A549 treated with AZD2906 at 1 μM for 4 hours (cell line): ENCODE data around the gene USP40. TPM values are rescaled to one million over a fixed set of nuclear protein-coding genes. Genes with fewer than 3 reads are reported as not detected.

Experiments
- total RNA-seq: library from RNA; stranded (reverse); fragments of 200-300 nt; extraction: Qiagen RNA extraction; gene quantifications from 5 replicates; pipeline ENCODE4 v1.2.3, GENCODE V29; 2022

The USP40 gene
- 20.1 to 24.5 TPM (median 22.5 TPM) in 5 replicates for total RNA-seq

DNA sequence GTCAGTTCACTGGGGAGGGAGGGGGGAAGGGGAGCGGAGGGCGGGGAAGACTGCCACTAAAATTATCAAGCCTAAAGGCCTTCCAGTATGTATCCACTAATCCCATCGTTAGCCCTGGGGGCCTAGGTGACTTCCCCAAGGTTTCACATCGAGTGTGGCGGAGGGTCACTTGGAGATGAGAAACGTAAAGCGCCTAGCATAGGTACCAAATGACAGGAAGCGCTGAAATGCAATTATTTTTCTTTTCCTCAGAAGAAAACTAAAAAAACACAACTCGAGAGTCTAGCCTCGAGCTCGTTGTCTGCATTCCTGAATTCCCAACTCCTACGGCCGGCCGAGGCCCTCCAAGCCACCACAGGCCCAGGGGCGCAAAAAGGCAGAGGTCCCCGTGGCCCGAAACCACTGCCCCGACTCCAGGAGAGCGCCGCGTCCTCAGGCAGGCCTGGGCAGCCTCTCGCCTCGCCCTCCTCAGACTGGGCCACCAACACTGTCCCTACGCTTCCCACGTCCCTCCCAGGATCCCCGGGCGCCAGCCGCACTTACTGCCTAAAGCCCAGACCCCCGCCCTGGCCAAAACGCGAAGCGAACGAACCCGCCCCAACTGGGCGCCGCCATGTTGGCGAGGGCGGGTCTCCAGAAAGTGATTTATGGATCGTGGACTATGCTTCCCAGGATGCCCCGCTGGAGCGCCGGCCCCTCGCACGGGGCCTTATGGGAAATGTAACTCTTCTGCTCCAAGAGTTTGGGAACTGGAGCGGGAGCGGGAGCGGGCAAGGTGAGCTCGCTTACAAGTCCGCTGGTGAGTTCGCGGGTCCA lies at the start of gene USP40:
TSS of gene USP40 (minus strand) at position 642 of the 816 bp plus-strand sequence. CDS start 1,228 bp downstream, outside the sequence.

Other genes starting within 250 kb of the USP40 start
- 68.3 to 79.0 TPM (median 73.6 TPM) in 5 replicates for gene DGKD, start 212.3 kb downstream of the USP40 start, total RNA-seq
- 0.03 to 0.10 TPM (median 0.07 TPM) in 3 of 5 replicates, not detected in the others for gene UGT1A8, start 50.9 kb upstream of the USP40 start, total RNA-seq
- gene UGT1A10, start 69.7 kb upstream of the USP40 start, total RNA-seq, result 0.03 to 0.14 TPM (median 0.08 TPM) in 4 of 5 replicates, not detected in the other
- 3.3 to 5.5 TPM (median 3.7 TPM) in 5 replicates for gene UGT1A9, start 105.1 kb upstream of the USP40 start, total RNA-seq
- 3.4 to 5.0 TPM (median 3.5 TPM) in 5 replicates for gene UGT1A7, start 115.1 kb upstream of the USP40 start, total RNA-seq
- 0.72 to 1.1 TPM (median 0.89 TPM) in 5 replicates for gene UGT1A6, start 126.1 kb upstream of the USP40 start, total RNA-seq
- gene UGT1A5, start 146.1 kb upstream of the USP40 start, total RNA-seq, result 0.03 to 0.09 TPM (median 0.05 TPM) in 3 of 5 replicates, not detected in the others
- 0.06 to 0.11 TPM (median 0.06 TPM) in 3 of 5 replicates, not detected in the others for gene UGT1A4, start 152.0 kb upstream of the USP40 start, total RNA-seq
- gene UGT1A3, start 162.3 kb upstream of the USP40 start, total RNA-seq, result 0.05 to 0.09 TPM (median 0.07 TPM) in 4 of 5 replicates, not detected in the other
- gene UGT1A1, start 193.5 kb upstream of the USP40 start, total RNA-seq, result 0.51 to 0.86 TPM (median 0.73 TPM) in 5 replicates
- gene MROH2A, start 211.5 kb upstream of the USP40 start, total RNA-seq, result 0.11 to 0.23 TPM (median 0.18 TPM) in 4 of 5 replicates, not detected in the other